Measurements from ENCODE around the gene GTPBP6.

GTPBP6 gene

GRCh38 chrX:350148-350533 is 31.5 kb upstream of the GTPBP6 start:
- no peaks in the 10 kb centered on the region for H3K27me3 ChIP-seq (ENCODE audit: control insufficient read depth, low read length)
- H3K9me2 ChIP-seq (replicated peaks; ENCODE audit: control insufficient read depth, low read length): no peaks in the 10 kb centered on the region
- TF ChIP-seq CTCF (IDR thresholded peaks at IDR 0.05; ENCODE audit: low read depth, low read length, poor library complexity, severe bottlenecking): no peak
- no peak for TF ChIP-seq EZH2phosphoT487 (IDR thresholded peaks at IDR 0.05; ENCODE audit: borderline replicate concordance, low read length)

GRCh38 chrX:349702-350101 is 31.1 kb upstream of the GTPBP6 start:
- no peak overlapping the region for H3K27ac ChIP-seq (ENCODE audit: low read depth, low read length)
- no peaks in the 10 kb centered on the region for H3F3A ChIP-seq (ENCODE audit: control insufficient read depth, insufficient read depth)
- no peak for TF ChIP-seq CTCF (IDR thresholded peaks at IDR 0.05; ENCODE audit: low read depth, low read length, poor library complexity, severe bottlenecking)
- TF ChIP-seq EZH2phosphoT487 (IDR thresholded peaks at IDR 0.05; ENCODE audit: borderline replicate concordance, low read length): no peak
- H3K27me3 ChIP-seq (ENCODE audit: control insufficient read depth, low read length): no peaks in the 10 kb centered on the region
- no peak overlapping the region for H3K4me3 ChIP-seq (ENCODE audit: low read length)
- H3K4me1 ChIP-seq (ENCODE audit: control insufficient read depth, low read length): no peaks in the 10 kb centered on the region
- H3K9me2 ChIP-seq (replicated peaks; ENCODE audit: control insufficient read depth, low read length): no peaks in the 10 kb centered on the region
- no peaks in the 10 kb centered on the region for H4K20me1 ChIP-seq (ENCODE audit: control insufficient read depth, insufficient read depth, low read depth, low read length)
- H3K36me3 ChIP-seq (ENCODE audit: control insufficient read depth, low read length): peaks cover 96% of the 10 kb centered on the region
- H3K4me2 ChIP-seq (ENCODE audit: low read length): no peak overlapping the region
- peaks cover 20% of the 10 kb centered on the region; the same call in 1 of the 2 replicates for H3K9me3 ChIP-seq (ENCODE audit: control insufficient read depth, insufficient read depth, low read length)
- H3K79me2 ChIP-seq (ENCODE audit: control insufficient read depth, low read length): peaks cover 88% of the 10 kb centered on the region

More at GRCh38 chrX:350148-350533, 31.5 kb upstream of the GTPBP6 start:
- H3K79me2 ChIP-seq (ENCODE audit: control insufficient read depth, low read length): peaks cover 88% of the 10 kb centered on the region
- no peak overlapping the region for H3K4me2 ChIP-seq (ENCODE audit: low read length)
- no peak overlapping the region for H3K27ac ChIP-seq (ENCODE audit: low read depth, low read length)
- peaks cover 16% of the 10 kb centered on the region; the same call in 1 of the 2 replicates for H3K9me3 ChIP-seq (ENCODE audit: control insufficient read depth, insufficient read depth, low read length)
- no peaks in the 10 kb centered on the region for H3K4me1 ChIP-seq (ENCODE audit: control insufficient read depth, low read length)
- no peaks in the 10 kb centered on the region for H3F3A ChIP-seq (ENCODE audit: control insufficient read depth, insufficient read depth)
- H3K4me3 ChIP-seq (ENCODE audit: low read length): no peak overlapping the region
- H3K36me3 ChIP-seq (ENCODE audit: control insufficient read depth, low read length): peaks cover 96% of the 10 kb centered on the region
- no peaks in the 10 kb centered on the region for H4K20me1 ChIP-seq (ENCODE audit: control insufficient read depth, insufficient read depth, low read depth, low read length)

GRCh38 chrX:349196-349595 is 30.6 kb upstream of the GTPBP6 start:
- peaks cover 25% of the 10 kb centered on the region; the same call in 1 of the 2 replicates for H3K9me3 ChIP-seq (ENCODE audit: control insufficient read depth, insufficient read depth, low read length)
- H3K36me3 ChIP-seq (ENCODE audit: control insufficient read depth, low read length): peaks cover 96% of the 10 kb centered on the region

More at GRCh38 chrX:349196-349595, 30.6 kb upstream of the GTPBP6 start:
- Histone ChIP-seq H4K20me1 (ENCODE audit: control insufficient read depth, insufficient read depth, low read depth, low read length) (no peaks in the 10 kb centered on the region), H3K79me2 (ENCODE audit: control insufficient read depth, low read length) (peaks cover 86% of the 10 kb centered on the region), H3K27ac (ENCODE audit: low read depth, low read length) (no peak overlapping the region), H3K4me3 (ENCODE audit: low read length) (no peak overlapping the region), H3F3A (ENCODE audit: control insufficient read depth, insufficient read depth) (no peaks in the 10 kb centered on the region), H3K9me2 (replicated peaks; ENCODE audit: control insufficient read depth, low read length) (no peaks in the 10 kb centered on the region), H3K4me2 (ENCODE audit: low read length) (no peak overlapping the region), H3K27me3 (ENCODE audit: control insufficient read depth, low read length) (no peaks in the 10 kb centered on the region), H3K4me1 (ENCODE audit: control insufficient read depth, low read length) (no peaks in the 10 kb centered on the region)
- TF ChIP-seq CTCF (IDR thresholded peaks at IDR 0.05; ENCODE audit: low read depth, low read length, poor library complexity, severe bottlenecking) (no peak), EZH2phosphoT487 (IDR thresholded peaks at IDR 0.05; ENCODE audit: borderline replicate concordance, low read length) (no peak)

Measured in DOHH2 (cell line).